SK-N-SH (cell line): Measurements from ENCODE around the gene BSG.

ENCODE experiments used
- CTCF ChIP-seq: fragments of 200-600 bp; sonication (generic); IDR thresholded peaks from 2 replicates; pipeline ENCODE4 v1.6.1; 2017; ENCODE audit warnings: antibody characterized with exemption, mild to moderate bottlenecking, moderate library complexity
- GABPA ChIP-seq: IDR thresholded peaks from 2 replicates; pipeline ENCODE4 v1.4.0; 2012; ENCODE audit warnings: low read depth, mild to moderate bottlenecking
- JUND ChIP-seq: IDR thresholded peaks from 2 replicates; pipeline ENCODE4 v1.4.0; 2012
- MAX ChIP-seq: IDR thresholded peaks from 2 replicates; pipeline ENCODE4 v1.4.0; 2012; ENCODE audit warnings: low read depth
- MXI1 ChIP-seq: IDR thresholded peaks from 2 replicates; pipeline ENCODE4 v1.6.1; 2012; ENCODE audit warnings: mild to moderate bottlenecking, low read depth, low read length, improper control_type of control experiment
- POLR2AphosphoS5 ChIP-seq: IDR thresholded peaks from 2 replicates; pipeline ENCODE4 v1.6.1; 2012; ENCODE audit warnings: low read depth, low read length
- RAD21 ChIP-seq: IDR thresholded peaks from 2 replicates; pipeline ENCODE4 v1.6.1; 2012; ENCODE audit warnings: mild to moderate bottlenecking, low read length
- SIN3A ChIP-seq: IDR thresholded peaks from 2 replicates; pipeline ENCODE4 v1.6.1; 2012; ENCODE audit warnings: low read depth, mild to moderate bottlenecking, low read length, moderate library complexity, borderline replicate concordance
- TAF1 ChIP-seq: IDR thresholded peaks from 2 replicates; pipeline ENCODE4 v1.6.1; 2012; ENCODE audit warnings: low read depth, mild to moderate bottlenecking, low read length, moderate library complexity, borderline replicate concordance
- USF2 ChIP-seq: fragments of 150-350 bp; IDR thresholded peaks from 2 replicates; pipeline ENCODE4 v1.6.1; 2017; ENCODE audit warnings: antibody characterized with exemption, low read length, low read depth, borderline replicate concordance

DNA sequence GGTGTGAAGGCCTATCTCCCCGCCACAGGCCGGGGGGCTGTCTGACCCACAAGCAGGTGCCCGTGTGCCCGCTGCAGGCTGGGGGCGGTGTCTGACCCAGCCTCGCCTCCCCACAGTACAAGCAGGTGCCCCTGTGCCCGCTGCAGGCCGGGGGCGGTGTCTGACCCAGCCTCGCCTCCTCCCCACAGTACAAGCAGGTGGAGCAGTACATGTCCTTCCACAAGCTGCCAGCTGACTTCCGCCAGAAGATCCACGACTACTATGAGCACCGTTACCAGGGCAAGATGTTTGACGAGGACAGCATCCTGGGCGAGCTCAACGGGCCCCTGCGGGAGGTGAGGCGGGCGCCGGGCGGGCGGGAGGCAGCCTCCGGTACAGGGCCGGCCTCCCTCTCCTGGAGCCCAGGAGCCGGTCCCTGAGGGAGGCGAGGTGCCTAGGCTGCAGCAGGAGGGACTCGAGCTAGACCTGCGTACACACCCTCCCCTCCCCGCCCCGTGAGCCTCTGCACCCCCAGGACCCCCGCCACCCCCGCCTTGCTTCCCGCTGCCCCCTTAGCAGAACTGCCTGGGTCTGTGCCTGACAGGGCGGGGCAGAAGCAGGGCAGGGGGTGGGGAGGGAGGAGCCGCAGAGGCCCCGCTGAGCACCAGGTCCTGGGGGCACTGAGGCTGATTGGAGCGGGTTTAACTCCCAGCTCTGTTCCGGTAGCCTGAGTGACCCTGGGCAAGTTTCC lies 37.8 kb downstream of the BSG start:
- TF ChIP-seq CTCF (no peak), RAD21 (no peak), POLR2AphosphoS5 (no peak), MAX (no peak), TAF1 (no peak), USF2 (no peak), GABPA (no peak), SIN3A (no peak), MXI1 (no peak), JUND (no peak)
